Measurements from ENCODE around the gene C1S.
"Not testable (repeated sequence)": the region's sequence is repeated elsewhere in the genome, so short reads cannot be mapped to it uniquely, and the experiment has no call there.

Gene C1S

GRCh38 chr12:7060353-7060954 is at the start of gene C1S:
C1S (plus strand) TSS chr12:7060718; CDS start chr12:7061913, 1,195 bp downstream.
- DNase-seq, result no peak

- not testable (repeated sequence) for DNase-seq
Observed at GRCh38 chr12:7011398-7011797, 49.1 kb upstream of the C1S start.

GRCh38 chr12:7012024-7012607 is 48.4 kb upstream of the C1S start:
- DNase-seq, result no peak

- DNase-seq, result no peak
Observed at GRCh38 chr12:7013101-7013500, 47.4 kb upstream of the C1S start.

GRCh38 chr12:7015555-7016370 is 44.8 kb upstream of the C1S start:
- DNase-seq, result no peak

GRCh38 chr12:7016958-7017571 is 43.5 kb upstream of the C1S start:
- DNase-seq, result no peak

GRCh38 chr12:7017870-7018349 is 42.6 kb upstream of the C1S start:
- no peak for DNase-seq

- DNase-seq, result peak; percentile 97 to 98
Observed at GRCh38 chr12:7018350-7019042, 42.0 kb upstream of the C1S start, which contains the start of gene LPCAT3. LPCAT3 (minus strand) TSS chr12:7018476; CDS start chr12:7018424, 52 bp downstream.

- DNase-seq, result no peak
Observed at GRCh38 chr12:7019043-7019569, 41.4 kb upstream of the C1S start.

GRCh38 chr12:7021956-7022355 is 38.6 kb upstream of the C1S start:
- peak in 1 of 2 donors; percentile 4 for DNase-seq

GRCh38 chr12:7023114-7023513 is 37.4 kb upstream of the C1S start:
- no peak for DNase-seq

GRCh38 chr12:7026854-7027253 is 33.7 kb upstream of the C1S start:
- no peak for DNase-seq

- no peak for DNase-seq
Observed at GRCh38 chr12:7031306-7031705, 29.2 kb upstream of the C1S start.

GRCh38 chr12:7032990-7033389 is 27.5 kb upstream of the C1S start:
- DNase-seq, result no peak

- DNase-seq, result no peak
Observed at GRCh38 chr12:7034464-7034863, 26.1 kb upstream of the C1S start.

- no peak for DNase-seq
Observed at GRCh38 chr12:7035463-7035862, 25.1 kb upstream of the C1S start.

GRCh38 chr12:7037411-7037810 is 23.1 kb upstream of the C1S start:
- not testable (repeated sequence) for DNase-seq

GRCh38 chr12:7038591-7038990 is 21.9 kb upstream of the C1S start:
- DNase-seq, result no peak

- DNase-seq, result no peak
Observed at GRCh38 chr12:7039403-7039802, 21.1 kb upstream of the C1S start.

- peak in 1 of 2 donors; percentile 29 for DNase-seq
Observed at GRCh38 chr12:7042842-7043241, 17.7 kb upstream of the C1S start.

GRCh38 chr12:7045913-7046312 is 14.6 kb upstream of the C1S start:
- DNase-seq, result no peak

- DNase-seq, result no peak
Observed at GRCh38 chr12:7046383-7047105, 14.0 kb upstream of the C1S start.

Measured in CD4-positive, alpha-beta T cell treated with Interleukin-1 beta for 1 hour (primary cell).